Colon (tissue), 2 donors: ENCODE data around the gene SHISA7.

Experiments
- FAIRE-seq: peaks from 2 replicates; lab custom pipeline; 2012; peaks lifted over from hg19 to GRCh38; lab: Jason Lieb, UNC
- donor health status: control.
- donor health status: control.

The SHISA7 gene

DNA sequence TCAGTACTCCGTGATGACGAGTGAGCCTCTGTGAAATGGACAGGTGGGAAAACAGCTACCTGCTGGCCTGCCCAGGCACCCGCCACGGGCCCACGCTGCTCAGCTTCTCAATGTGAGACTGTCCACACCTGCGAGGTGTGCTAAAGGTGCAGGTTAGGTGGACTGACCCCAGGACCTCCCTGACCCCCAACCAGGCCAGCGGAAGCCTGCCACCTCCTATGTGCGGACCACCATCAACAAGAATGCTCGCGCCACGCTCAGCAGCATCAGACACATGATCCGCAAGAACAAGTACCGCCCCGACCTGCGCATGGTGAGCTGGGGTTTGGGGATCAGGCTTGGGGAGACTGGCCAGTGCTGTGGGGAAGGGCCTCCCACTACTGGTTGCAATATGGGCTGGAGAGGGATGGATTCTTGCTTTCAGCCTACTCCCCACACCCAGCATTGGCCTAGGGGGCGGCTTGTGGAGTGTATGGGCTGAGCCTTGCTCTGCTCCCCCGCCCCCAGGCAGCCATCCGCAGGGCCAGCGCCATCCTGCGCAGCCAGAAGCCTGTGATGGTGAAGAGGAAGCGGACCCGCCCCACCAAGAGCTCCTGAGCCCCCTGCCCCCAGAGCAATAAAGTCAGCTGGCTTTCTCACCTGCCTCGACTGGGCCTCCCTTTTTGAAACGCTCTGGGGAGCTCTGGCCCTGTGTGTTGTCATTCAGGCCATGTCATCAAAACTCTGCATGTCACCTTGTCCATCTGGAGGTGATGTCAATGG is 55.2 kb downstream of the SHISA7 start:
- FAIRE-seq: no peak

DNA sequence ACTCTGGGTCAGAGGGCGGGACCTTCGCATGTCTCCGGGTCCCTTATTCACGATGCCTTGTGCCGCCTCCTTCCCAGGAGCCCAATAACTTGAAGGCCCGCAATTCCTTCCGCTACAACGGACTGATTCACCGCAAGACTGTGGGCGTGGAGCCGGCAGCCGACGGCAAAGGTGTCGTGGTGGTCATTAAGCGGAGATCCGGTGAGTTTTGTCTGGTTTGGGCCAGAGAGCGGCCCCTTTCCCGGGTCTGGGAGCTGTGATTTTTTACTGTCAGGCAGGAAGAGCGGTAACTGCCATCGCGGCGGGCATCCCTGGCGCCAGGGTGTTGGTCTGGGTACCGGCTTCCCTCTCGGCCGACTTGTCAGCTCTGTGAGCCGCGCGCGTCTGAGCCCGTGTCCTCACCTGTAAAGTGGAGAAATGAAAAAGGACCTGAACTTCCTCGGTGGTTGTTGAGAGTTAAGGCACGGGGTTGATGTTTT is 56.6 kb downstream of the SHISA7 start:
- FAIRE-seq: no peak

DNA sequence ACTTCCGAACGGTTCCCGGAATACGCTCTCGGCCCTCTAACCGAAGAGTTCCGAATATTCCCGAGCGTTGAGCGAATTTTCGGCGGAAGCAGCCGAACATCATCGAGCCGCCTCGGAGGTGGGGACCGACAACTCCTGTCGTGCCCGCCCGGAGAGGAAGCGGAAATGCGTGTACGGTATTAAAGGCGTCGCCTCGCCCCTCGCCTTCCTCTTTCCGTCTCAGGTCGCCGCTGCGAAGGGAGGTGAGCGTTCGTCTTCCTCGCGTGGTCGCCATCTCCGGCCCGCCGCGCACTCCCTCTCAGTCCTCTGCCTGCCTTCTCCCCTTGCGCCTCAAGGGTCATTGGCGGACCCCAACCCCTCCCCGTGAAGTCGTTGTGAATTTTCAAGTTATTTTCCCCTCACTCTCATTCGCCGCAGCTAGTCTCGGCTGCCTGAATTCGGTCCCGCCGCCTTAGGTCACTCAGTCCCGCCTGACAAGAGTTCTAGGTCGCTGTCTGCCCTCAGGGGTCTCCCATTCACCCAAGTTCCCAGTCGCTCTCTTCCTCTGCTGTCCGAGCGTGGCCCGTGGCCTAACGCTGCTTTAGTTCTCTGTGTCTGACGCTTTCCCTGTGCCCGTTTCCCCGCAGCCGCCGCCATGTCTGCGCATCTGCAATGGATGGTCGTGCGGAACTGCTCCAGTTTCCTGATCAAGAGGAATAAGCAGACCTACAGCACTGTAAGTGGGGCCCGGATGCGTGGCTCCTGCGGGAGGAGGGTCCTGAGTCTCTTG is 57.2 kb downstream of the SHISA7 start, which contains the start of gene RPL28:
Gene RPL28 (plus strand): TSS at position 209 of the 769 bp plus-strand sequence. CDS start 426 bp downstream, at position 635.
- no peak for FAIRE-seq

DNA sequence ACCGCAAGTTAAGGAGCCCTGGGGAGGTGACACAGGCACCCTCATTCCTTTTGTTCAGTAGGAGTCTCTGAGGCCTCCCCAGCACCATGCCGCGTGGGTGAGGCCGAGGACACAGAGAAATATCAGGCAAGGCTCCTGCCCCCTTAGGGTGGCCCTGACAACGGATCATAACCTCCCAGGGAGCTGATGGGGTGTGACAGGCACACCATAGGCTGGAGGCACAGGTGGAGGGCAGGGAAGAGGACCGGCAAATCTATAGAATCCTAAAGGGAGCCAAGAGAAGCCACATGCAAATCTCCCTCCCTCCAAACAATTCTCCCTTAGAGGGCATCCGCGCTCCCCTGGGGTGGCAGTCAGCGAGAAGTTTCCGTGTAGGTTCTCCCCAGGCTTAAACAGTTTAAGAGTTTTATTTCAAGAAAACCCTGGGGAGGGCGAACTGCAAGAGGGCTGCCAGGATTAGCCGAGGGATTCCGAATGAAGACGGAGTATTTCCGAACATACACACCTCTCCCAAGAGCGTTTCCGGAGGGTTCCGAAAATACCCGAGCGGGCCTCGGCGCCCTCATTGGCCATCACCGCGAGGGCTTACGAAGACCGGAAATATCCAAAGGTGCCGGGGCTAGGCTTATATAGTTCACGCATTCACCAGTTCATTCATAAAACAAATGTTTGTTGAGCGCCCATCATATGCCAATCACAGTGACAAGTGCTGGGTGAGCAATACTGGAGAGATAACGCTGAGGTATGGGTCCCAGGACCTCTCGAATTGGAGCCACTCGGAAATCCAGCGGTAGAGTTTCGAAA is 58.0 kb downstream of the SHISA7 start:
- FAIRE-seq: no peak

DNA sequence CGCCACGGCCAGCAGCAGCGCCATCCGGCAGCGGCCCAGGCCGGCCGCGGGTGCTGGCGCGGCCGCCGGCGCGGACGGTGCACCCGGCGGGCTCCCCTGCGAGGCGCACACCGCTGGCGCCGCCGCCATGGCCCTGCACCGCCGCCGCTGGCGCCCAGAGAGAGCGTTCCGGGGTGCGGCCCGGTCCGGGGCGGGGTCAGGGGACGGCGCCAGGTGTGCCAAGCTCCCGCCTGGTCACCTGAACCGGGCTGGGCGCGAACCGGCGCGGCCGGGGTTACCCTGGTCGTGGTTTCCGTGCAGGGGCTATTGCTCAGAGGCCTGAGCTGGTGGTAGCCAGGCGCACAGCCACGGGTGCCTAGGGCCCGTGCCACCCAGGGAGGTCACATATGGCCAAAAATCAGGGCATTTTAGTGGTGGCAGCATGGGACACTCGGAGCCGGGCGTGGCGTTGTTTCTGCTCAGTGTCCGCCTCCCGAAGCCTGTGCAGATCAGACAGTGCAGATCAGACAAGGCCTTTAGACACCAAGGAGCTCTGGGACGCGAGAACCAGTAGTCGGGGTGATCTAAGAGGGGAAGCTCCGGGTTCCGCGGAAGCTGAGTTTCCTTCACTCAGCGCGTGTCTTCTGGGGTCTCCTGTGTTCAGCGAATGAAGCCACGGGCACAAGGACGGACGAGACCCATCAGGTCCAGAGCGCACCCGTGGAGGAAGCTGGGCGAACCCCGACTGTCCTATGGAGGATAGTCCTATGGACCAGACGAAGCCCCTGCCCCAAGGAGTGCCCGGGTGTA is 58.8 kb downstream of the SHISA7 start, which contains the start of gene TMEM238:
Gene TMEM238 (minus strand): TSS at position 162 of the 789 bp plus-strand sequence. CDS start 33 bp downstream, at position 129.
- FAIRE-seq: no peak

DNA sequence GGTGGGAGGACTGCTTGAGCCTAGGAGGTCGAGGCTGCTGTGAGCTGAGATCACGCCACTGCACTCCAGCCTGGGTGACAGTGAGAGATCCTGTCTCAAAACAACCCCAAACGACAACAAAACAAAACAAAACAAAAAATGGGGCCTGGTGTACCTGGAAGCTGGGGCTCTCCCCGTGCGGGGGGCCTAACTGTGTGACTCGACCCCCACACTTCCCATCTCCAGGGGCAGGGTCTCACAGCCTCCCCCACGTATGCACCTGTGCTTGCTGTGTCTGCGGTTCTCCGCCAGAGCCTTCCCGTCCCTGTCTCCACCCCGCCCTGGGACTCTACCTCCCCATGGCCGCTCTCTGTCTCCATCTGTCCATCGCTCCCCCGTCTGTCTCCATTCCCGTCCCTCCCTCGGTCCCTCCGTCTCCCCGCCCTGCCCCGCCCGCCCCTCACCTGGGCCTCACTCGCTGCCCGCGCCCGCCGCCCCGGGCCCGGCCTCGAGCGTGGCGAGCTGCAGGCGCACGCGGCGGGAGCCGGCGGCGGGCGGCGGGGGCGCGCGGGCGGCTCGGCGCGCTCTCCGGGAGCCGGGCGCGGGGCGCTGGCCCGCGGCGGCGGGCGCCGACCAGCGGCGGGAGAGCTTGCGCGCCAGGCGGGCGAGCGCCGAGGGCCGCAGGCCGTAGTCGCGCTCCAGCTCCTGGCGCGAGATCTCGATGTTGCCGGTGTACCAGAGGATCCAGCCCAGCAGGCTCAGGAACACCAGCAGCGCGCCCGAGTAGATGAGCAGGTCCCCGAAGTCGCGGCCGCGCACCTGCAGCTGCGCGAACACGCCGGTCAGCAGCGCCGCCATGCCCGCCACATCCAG is 59.6 kb downstream of the SHISA7 start:
- FAIRE-seq: no peak

DNA sequence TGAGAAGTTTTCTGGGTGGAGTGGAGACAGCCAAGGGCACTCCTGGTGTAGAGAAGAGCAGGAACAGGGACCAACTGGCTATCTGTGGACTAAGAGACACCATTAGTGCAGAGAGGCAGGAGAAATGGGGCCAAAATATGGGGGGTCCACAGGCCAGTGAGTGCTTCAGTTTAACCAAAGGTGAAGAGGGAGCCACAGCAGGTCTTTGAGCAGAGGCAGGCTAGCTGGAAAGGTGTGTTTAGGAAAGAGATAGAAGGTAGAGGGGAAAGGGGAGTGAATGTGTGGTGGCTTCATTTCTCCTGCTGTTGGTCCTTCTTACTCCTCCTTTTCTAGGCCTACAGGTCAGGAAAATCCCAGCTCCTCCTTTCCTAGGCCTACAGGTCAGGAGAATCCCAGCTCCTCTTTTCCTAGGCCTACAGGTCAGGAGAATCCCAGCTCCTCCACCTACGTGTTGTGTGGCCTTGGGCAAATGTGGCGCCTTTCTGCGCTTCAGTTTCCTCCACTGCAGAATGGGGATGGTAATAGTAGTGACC is 60.5 kb downstream of the SHISA7 start:
- FAIRE-seq: no peak

DNA sequence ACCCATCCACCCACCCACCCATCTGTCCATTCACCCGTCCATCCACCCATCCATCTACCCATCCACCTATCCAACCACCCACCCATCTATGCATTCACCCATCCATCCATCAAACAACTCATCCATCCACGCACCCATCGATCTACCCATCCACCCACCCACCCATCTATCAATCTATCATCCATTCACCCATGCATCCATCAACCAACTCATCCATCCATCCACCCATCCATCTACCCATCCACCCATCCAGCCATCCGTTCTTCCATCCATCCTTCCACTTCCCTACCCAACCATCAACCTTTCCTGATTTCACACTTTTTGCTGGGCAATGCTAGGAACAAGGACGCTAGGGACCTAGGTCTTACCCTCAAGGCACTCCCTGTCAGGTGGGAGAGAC is 61.1 kb downstream of the SHISA7 start:
- no peak for FAIRE-seq

DNA sequence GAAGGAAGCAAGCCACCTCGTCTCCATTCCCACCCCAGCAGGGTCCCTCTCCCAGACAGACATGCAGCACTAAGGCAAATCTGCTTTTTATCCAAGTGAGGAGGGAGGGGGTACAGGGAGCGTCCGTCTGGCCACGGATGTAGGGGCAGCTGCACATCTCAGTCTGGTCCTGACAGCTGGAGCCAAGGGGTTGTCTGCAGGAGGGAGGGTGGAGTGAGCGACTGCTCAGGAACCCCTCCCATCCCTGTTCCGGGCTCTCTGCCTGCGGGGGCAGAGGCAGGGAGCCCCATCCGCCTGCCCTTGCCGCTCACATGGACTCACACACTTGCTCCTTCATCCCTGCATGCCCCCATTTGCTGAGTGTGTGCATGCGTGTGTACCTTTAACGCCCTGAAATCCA is 63.9 kb downstream of the SHISA7 start:
- FAIRE-seq: no peak
